GM21576 (cell line): Measurements from ENCODE around the gene TSEN2.
"Not testable (repeated sequence)": the region's sequence is repeated elsewhere in the genome, so short reads cannot be mapped to it uniquely, and the experiment has no call there.

Experiments
- ATAC-seq: cut with Tn5 transposase; IDR thresholded peaks from one replicate; pipeline ENCODE4 v1.9.1; 2021; ENCODE audit warnings: mild to moderate bottlenecking, moderate library complexity; ENCODE audit not compliant: unreplicated experiment

Gene TSEN2

DNA sequence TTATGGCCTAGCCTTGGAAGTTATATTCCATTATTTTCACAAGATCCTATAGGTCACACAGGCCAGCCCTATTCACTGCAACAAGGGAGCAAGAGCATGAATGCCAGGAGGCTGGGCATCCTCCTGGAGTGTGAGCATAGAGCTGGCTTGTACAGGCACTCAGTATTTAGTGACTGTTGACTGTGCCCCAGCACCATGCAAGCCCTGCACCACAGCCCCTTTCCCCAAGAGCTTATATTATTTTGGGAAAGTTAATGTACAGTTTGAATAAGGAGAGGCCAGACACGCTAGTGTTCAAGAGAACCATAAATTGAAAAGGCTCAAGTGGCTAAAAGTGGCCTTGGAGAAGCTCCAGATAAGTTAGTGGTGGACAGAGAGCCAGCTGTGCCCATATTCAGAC is 32.3 kb upstream of the TSEN2 start:
- no peak for ATAC-seq

DNA sequence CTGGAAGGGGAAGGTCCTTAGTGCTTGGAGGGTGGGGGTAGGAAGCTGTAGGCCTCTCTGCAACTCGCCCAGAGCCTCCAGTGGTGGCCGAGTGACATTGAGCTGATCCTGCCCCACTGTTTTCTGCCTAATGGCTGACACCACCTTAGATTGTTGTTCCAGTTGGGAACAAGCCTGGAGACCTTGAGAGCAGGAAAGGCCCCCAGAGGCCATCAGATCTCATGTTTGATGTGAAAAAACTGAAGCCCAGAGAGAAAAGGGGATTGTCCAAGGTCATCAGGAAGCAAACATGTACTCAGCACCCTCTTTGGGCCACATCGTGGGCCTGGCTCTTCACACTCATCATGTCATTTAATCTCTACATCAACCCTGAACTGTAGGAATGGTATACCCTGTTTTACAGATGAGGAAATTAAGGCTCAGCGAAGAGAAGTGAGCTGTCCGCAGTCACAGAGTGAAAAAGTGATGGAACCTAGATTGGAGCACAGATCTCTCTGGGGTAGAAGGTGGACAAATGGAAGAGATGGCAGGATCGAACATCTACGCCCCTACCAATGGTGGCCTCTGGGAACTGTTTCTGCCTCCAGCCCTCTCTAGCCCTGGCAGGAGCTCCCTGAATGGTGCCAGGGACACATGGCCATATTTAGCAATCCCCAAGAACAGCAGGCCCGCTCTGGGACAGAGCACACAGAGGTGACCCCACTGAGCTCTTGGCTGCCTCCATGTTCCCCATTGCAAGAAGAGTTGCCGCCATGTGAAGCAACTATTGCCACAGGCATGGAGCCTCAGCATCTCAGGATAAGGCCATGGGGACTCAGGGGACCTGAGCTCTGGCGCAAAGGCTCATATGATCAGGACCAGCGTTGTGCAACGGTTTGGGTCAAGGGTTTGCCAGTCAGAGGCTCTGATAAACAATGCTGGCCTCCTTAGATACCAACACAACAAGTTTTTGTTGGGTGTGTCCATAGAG is 31.6 kb upstream of the TSEN2 start:
- ATAC-seq: no peak

DNA sequence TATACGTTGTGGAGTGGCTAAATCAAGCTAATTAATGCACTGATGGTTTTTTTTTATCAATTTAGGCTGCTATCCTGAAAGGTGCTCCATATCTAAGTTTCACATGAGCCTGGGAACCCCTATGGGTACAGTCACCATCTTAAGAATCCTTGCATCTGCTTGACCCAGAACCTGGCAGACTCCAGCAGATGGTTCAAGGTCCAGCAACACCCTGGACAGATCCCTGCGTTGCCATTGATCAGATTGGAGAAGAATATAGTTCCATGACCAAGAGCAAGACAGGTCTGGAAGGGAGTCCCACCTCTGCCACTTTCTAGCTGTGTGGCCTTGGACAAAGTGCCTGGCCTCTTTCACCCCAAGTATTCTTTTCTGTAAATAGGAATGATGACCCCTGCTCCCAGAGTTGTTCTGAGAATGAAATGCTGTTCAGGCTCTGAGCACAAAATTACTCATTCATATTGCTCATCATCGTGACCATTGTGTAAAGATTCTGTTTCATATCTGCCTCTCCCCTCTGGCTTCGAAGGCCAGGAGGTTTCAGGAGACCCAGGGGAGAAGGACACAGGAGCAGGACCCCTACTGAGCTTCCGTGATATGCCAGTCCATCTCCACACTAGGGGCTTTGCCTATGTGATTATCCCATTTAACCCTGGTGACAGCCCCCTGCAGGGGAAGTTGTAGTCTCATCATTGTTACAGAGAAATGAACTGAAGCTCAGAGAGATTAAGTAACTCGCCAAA is 30.0 kb upstream of the TSEN2 start:
- no peak for ATAC-seq

DNA sequence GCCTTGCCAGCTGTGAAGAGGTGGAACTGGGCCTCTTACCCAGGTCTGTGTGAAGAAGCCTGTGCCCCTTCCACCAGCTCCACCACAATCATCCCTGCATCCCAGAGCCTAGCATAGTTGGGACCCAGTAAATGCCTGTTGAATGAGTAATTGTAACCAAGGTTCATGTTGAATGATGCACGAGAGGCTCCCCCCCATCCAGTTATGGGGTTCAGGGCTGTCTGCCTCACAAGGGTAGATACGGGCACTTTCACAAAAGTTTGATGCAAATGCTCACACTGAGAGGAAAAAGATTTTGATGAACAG is 29.5 kb upstream of the TSEN2 start:
- no peak for ATAC-seq

DNA sequence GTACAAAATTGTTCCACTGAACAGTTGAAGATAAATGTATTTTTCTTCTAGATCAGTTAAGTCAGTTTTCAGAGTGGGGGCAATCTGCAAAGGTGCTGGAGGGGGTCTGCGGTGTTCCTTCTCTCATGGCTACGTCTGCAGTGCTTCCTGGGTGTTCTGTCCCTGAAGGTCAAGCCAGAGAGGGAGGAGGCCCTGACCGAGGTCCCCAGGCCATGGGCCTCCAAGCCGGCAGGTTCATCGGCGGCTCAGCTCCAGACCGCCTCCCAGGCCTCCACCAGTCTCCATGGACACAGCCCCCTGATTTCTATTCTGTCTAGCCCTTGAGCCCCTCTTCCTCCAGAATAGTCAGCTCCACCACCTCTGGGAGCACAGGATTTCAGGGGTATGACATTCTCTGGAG is 28.5 kb upstream of the TSEN2 start:
- no peak for ATAC-seq

DNA sequence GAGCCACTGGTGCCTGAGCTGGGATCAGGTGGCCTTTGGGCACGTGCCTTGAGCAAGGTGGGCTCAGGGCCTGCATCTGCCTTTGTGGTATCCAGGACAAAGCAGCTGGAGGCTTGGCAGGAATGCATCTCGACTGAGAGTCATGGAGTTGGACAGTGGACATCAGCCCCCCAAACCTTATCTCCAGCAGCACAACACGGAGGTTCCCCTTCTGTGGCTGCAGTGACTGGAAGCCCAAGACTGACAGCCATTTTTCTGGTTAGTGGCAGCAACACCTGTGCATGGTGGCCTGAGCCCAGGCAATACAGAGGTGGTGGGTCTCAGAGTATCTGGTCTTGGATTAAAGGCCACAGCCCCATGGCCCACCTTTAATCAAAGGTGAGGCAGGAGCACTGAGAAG is 27.8 kb upstream of the TSEN2 start:
- ATAC-seq: no peak

DNA sequence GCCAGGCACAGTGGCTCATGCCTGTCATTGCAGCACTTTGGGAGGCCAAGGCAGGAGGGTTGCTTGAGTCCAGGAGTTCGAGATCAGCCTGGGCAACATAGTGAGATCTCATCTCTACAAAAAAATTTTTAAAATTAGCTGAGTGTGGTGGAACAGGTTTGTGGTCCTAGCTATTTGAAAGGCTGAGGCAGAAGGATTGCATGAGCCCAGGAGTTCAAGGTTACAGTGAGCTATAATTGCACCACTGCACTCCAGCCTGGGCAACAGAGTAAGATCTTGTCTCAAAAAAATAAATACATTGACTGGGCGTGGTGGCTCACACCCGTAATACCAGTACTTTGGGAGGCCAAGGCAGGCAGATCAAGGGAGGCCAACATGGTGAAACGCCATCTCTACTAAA is 26.9 kb upstream of the TSEN2 start:
- ATAC-seq: not testable (repeated sequence)

DNA sequence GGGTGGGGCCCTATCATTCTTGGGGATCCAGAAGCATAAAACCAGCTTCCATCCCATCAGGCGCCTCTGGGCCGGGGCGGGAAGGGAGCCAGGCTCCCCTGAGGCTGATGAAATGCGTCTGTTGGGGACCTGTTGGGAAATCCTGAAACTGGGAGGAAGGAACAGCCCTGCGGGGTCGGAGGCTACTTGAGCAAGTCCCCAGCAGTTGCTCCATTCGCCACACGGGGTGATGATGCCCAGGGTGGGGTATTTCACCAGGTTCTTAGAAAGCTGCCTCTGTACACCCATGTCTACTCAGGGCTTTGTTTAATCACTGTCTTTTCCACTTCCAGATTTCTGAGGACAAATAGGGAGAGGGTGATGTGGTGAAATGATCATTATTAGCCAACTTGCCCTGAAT is 25.4 kb upstream of the TSEN2 start:
- ATAC-seq: no peak

DNA sequence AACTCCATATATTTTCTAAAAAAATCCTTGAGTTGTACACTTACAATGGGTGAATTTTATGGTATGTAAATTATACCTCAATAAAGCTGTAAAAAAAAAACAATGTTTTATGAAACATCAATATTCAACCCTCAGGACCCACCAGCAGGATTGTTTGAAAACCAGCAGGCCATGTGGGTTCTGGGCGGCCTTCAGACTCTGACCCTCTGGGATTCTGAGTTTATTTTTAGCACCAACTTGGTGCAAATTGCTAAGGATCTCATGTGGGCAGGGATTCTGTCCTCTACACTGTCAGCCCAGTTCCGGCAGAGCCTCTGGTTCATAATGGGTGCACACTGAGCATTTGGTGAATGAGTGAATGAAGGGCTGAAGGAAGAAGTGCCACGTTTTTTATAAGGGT is 24.2 kb upstream of the TSEN2 start:
- no peak for ATAC-seq

DNA sequence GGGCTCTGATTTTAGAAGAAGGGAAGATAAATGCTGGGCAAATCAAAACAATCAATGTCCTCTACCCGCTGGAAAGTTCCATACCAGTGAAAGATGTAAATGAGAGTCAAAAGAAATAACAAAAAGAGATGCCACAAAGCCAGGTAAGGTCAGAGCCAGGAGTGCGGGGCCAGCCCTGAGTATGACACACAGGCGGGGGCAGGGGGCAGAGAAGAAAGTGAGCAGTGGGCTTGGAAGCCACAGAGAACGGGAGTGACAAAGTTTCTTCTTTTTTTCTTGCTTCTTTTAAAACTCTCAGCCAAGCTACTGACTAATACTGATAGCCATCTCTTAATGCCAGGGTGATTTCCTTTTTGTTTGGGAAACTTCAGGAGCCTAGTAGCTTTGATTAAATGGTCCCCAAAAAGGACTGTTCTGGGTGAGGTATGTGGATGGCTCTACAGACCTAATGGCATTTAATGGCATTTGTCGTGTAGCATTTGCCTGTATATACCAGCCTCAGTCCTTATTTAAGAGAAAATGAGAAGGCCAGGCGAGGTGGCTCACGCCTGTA is 23.1 kb upstream of the TSEN2 start:
- no peak for ATAC-seq

DNA sequence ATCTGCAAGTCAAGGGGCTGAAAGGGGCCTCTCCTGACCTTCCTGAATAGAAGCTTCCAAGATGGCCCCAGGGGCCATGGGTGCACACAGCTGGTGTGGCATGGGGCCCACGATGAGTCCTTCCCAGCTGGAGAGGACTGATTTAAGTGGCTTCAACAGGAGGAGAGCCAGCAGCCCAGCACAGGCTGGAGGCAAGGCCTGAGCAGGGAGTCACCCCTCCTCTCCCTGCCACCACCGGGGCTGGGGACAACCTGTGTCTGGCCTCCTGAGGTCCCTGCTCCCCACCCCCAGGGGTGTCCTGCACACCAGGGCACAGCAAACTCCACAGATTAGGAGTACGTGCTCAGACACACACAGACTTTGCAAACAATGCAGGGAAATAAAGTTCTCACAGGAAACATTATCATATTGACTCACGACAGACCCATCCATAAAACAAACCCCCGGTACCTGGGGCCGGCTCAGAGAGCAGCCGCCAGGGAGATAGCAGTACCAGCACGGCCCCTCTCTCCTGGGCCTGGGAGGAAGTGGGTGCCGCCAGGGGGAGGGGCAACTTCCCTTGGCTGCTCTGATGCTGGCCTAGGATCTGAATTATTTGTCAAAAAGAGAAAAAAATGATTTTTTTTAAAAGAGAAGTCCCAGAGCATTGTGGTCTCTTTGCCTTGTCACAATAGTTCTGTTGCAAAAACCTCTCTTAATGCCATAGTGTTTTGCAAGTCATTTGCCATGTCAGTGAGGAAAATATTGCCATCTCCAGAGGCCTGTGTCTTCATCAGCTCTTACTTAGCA is 21.9 kb upstream of the TSEN2 start:
- ATAC-seq: no peak

DNA sequence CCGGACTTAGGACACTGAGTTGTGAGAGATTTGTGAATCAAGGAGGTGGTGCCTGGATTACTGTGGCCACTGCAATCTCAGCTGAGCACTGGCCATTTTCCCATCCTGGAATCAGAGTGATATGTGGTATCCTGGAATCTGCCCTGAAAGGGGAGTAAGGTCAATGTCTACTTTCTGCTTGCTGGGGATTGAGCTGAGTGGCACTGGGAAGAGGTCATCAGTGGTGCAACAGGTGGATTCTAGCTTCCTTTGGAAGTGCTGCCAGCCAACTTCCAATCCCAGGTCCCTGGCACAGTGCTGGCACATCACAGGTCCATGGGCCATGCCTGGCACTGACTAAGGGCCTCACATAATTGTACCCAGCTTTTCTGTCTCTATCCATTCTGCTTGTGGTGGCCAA is 20.6 kb upstream of the TSEN2 start:
- no peak for ATAC-seq

DNA sequence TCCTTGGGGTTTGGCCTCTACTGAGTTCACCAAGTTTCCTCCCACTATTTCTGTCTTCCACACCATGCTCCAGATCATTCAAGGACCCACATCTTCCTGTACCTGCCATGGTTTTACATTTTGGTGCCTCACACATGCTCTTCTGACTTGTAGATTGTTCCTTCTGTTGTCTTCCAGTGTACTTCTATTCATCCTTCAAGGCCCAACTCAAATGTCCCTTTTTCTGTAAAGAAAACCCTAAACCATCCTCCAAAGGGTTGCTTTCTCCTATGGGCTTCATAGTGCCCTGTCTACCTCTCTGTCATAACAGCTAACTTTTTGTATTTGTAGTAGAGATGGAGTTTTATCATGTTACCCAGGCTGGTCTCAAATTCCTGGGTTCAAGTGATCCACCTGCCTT is 20.1 kb upstream of the TSEN2 start:
- no peak for ATAC-seq

DNA sequence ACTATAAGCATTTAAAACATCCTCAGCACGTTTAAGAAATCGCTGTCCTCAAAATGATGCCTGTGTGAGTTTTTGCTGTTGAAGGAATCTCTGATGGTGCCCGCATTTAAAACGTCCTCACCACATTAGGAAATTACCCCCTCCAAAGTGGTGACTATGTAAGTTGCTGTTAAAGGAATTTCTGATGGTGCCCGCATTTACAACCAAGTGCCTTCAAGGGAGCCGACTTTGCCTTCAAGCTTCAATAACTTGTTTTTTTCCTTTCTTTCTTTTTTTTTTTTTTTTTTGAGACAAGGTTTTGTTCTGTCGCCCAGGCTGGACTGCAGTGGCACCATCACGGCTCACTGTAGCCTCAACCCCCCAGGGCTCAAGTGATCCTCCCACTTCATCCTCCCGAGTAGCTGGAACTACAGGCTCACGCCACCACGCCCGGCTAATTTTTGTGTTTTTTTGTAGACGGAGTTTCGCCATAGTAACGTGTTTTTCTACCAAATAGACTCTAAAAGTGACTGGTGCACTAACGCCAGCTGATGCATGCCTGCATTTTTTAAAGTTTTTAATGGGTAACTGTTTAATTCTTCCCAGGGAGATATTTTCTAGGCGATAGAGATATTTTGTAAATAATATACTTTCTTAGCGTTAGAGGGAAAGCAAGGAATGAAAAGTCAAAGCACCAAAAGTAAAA is 19.0 kb upstream of the TSEN2 start:
- ATAC-seq: no peak

DNA sequence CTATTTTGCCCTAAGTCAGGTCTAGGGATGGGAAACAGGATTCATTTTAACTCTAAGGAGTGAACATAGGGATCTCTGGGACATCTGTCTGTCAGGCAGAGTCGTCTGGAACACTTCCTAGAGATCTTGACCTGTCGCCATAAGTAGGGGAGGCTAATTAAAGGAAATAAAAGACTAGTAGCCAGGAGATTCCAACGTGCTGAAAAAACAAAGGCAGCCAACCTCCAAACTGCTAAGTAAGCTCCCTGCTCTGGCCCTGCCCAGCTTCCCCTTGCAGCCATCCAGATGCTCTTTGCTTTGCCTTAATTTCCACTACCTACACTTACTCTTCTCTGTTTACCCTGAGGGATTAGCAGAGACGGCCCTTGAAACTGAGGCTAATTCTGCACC is 18.4 kb upstream of the TSEN2 start:
- ATAC-seq: no peak

DNA sequence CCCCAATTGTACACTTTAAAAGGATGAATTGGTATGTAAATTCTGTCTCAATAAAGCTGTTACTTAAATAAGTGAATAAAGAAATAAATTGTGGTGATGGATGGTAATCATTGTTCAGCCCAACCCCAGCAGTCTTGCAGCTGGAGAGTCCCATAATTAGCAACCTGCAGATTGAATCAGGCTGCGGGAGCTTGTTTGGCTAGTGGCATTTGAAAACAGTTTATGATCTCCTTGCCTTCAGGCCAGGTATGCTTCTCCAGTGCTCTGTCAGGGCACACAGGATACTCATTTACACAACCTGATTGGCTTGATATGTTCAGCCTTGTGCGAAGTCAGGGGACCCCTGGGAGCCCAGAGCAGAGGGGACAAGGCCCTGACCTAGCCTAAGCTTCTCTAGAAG is 16.5 kb upstream of the TSEN2 start:
- no peak for ATAC-seq

DNA sequence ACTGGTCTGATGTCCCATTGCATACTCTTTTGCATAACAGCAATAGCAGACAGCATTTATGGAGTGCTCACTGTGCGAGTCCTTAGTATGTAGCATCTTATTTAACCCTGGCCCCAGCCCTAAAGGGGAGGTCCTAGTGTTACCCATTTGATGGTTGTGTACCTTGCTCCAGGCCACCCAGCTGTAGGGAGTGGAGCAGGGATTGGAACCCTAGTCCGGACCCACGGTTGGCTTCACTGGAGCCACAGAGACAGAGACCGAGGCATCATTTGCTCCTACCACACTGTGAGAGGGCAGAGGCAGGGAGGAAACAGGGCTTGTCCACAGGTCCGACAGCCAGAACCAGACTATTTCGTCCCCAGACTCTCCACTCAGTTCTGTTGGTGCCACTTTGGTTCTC is 16.0 kb upstream of the TSEN2 start:
- ATAC-seq: no peak

DNA sequence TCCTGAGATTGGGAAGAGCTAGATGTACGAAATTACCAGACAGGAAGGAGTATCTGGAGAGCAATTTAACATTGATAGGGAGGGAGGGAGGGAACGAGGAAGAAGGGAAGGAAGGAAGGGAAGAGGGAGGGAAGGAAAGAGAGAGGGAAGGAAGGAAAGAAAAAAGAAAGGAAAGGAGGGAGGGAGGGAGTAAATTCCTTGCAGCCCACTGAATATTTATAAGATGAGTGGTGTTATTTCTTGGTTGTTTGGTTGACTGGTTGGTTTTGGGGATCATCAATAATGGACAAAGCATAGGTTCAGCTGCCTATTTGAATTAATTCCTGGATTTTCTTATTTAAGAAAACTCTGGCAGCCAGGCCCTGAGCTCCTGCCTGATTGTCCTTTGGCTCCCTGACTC is 15.5 kb upstream of the TSEN2 start:
- no peak for ATAC-seq

DNA sequence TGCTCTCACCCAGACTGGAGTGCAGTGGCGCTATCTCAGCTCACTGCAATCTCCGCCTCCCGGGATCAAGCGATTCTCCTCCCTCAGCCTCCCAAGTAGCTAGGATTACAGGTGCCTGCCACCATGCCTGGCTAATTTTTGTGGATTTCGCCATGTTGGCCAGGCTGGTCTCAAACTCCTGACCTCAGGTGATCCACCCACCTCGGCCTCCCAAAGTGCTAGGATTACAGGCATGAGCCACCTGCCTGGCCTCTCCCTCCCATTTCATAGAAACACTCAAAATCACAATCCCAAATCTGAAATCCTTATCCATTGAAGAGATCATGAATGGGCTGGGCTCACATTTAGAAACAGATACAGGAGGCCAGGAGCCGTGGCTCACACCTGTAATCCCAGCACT is 15.1 kb upstream of the TSEN2 start:
- ATAC-seq: not testable (repeated sequence)

DNA sequence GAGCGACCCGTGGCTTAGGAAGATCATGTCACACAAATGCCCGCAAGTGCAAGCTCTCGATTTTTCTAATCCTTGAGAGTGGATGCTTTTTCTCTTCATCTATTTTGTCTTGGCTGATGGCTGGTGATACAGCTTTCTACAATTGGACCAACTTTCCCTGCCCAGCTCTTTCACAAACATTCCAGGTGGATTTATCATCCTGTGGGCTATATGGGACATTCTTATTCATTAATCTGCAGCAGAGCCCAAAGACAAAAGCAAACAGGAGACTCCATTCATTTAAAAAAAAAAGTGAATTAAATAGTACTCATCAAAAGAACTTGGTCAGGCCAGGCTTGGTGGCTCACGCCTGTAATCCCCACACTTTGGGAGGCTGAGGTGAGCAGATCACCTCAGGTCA is 14.2 kb upstream of the TSEN2 start:
- no peak for ATAC-seq

DNA sequence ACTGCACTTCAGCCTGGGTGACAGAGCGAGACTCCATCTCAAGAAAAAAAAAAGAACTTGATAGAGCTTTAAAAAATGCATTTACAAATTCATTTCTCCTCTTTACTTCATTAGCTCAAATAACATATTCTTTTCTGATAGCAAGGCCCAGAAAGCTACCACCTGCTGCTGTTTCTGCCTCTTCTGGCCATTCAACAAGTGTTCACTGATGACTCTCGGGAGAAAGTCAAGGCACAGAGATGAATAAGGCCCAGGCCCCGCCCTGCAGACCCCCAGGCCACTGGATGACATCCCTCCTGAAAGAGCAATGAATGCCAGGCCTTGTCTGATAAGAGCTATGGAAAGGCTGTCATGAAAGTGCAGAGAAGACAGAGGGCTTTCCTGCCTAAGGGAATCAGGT is 13.6 kb upstream of the TSEN2 start:
- ATAC-seq: no peak
